IMR-90 (cell line): ENCODE measurements around the gene ARHGEF38. TPM values are rescaled to one million over a fixed set of nuclear protein-coding genes. Genes with fewer than 3 reads are reported as not detected.

Experiments used
- ATAC-seq: fragments of 200-7000 bp; cut with Tn5 transposase; 2 replicates; pipeline ENCODE4 v1.9.1; 2020; ENCODE audit warnings: low read depth, mild to moderate bottlenecking, moderate library complexity
- BruUV-seq: library from RNA; stranded (reverse); fragments of 400-500 nt; replicated peaks from 2 replicates; lab custom pipeline; 2021; lab: Mats Ljungman, UMichigan
- CTCF ChIA-PET: fragments of 300-600 bp; formaldehyde crosslinking; extraction: SDS; loops from one replicate; lab custom pipeline; 2021; ENCODE audit warnings: antibody characterized with exemption; lab: Yijun Ruan, JAX
- POLR2A ChIA-PET: fragments of 300-600 bp; sonication (Branson Sonifier 250); formaldehyde crosslinking; loops from one replicate; lab custom pipeline; 2022; ENCODE audit warnings: antibody characterized with exemption; ENCODE audit not compliant: unreplicated experiment; lab: Charles Lee
- DNase-seq: peaks from one replicate; pipeline ENCODE4 v3.0.0; 2013
- H2AFZ ChIP-seq: replicated peaks from 2 replicates; pipeline ENCODE3; 2013; ENCODE audit warnings: low read length, mild to moderate bottlenecking; ENCODE audit not compliant: poor library complexity
- H2AK5ac ChIP-seq: 2 replicates; pipeline ENCODE4 v1.6.1; 2013; ENCODE audit warnings: low read depth, low read length, inconsistent platforms
- H2AK9ac ChIP-seq: replicated peaks from 2 replicates; pipeline ENCODE3; 2013; ENCODE audit warnings: mild to moderate bottlenecking, low read depth, low read length, moderate library complexity; ENCODE audit not compliant: poor library complexity
- H2BK120ac ChIP-seq: 2 replicates; pipeline ENCODE4 v1.6.1; 2013; ENCODE audit warnings: low read depth, low read length, inconsistent platforms
- H2BK15ac ChIP-seq: 3 replicates; pipeline ENCODE4 v1.6.1; 2013; ENCODE audit warnings: low read depth, low read length, inconsistent platforms
- H2BK20ac ChIP-seq: 2 replicates; pipeline ENCODE4 v1.6.1; 2013; ENCODE audit warnings: low read depth, mild to moderate bottlenecking, inconsistent platforms, low read length, moderate library complexity
- H2BK5ac ChIP-seq: 2 replicates; pipeline ENCODE4 v1.6.1; 2013; ENCODE audit warnings: mild to moderate bottlenecking, low read depth, low read length, inconsistent platforms; ENCODE audit not compliant: poor library complexity, severe bottlenecking
- H3K14ac ChIP-seq: replicated peaks from 2 replicates; pipeline ENCODE4 v1.6.1; 2013; ENCODE audit warnings: low read depth, low read length, inconsistent platforms
- H3K18ac ChIP-seq: 2 replicates; pipeline ENCODE4 v1.6.1; 2013; ENCODE audit warnings: low read depth, low read length, control low read depth
- H3K23ac ChIP-seq: 2 replicates; pipeline ENCODE4 v1.6.1; 2013; ENCODE audit warnings: low read depth, low read length, inconsistent platforms
- H3K27ac ChIP-seq: 2 replicates; pipeline ENCODE4 v1.5.1; 2013; ENCODE audit warnings: mild to moderate bottlenecking, control low read depth, low read length; ENCODE audit not compliant: insufficient read depth
- H3K27me3 ChIP-seq: 2 replicates; pipeline ENCODE4 v1.6.1; 2013; ENCODE audit warnings: low read length; ENCODE audit not compliant: control insufficient read depth, insufficient read depth
- H3K36me3 ChIP-seq: 2 replicates; pipeline ENCODE4 v1.6.1; 2013; ENCODE audit warnings: low read length, mixed read lengths; ENCODE audit not compliant: control insufficient read depth, insufficient read depth
- H3K4ac ChIP-seq: 2 replicates; pipeline ENCODE4 v1.6.1; 2013; ENCODE audit warnings: low read depth, low read length, inconsistent platforms
- H3K4me1 ChIP-seq: 2 replicates; pipeline ENCODE4 v1.6.1; 2013; ENCODE audit warnings: low read length, mixed read lengths; ENCODE audit not compliant: control insufficient read depth, insufficient read depth
- H3K4me2 ChIP-seq: 2 replicates; pipeline ENCODE4 v1.6.1; 2013; ENCODE audit warnings: low read depth, mild to moderate bottlenecking, control low read depth, low read length, moderate library complexity
- H3K4me3 ChIP-seq: 2 replicates; pipeline ENCODE4 v1.5.1; 2013; ENCODE audit warnings: low read depth, mild to moderate bottlenecking, control low read depth, low read length, moderate library complexity; ENCODE audit not compliant: insufficient read depth
- H3K56ac ChIP-seq: 2 replicates; pipeline ENCODE4 v1.6.1; 2013; ENCODE audit warnings: low read length, inconsistent platforms; ENCODE audit not compliant: insufficient read depth; ENCODE audit errors: extremely low read depth
- H3K79me1 ChIP-seq, 2 experiments: 2 replicates each; pipeline ENCODE4 v1.6.1; 2013; ENCODE audit warnings: low read length in 2 of 2, inconsistent platforms in 1 of 2, low read depth in 1 of 2
- H3K9ac ChIP-seq: 2 replicates; pipeline ENCODE4 v1.6.1; 2013; ENCODE audit warnings: low read depth, low read length, control low read depth
- H3K9me1 ChIP-seq: 2 replicates; pipeline ENCODE4 v1.6.1; 2013; ENCODE audit warnings: low read length, inconsistent platforms; ENCODE audit not compliant: insufficient read depth
- H3K9me3 ChIP-seq: 2 replicates; pipeline ENCODE4 v1.6.1; 2013; ENCODE audit warnings: low read length; ENCODE audit not compliant: control insufficient read depth, insufficient read depth
- H4K20me1 ChIP-seq: 2 replicates; pipeline ENCODE4 v1.6.1; 2013; ENCODE audit warnings: low read length, inconsistent platforms; ENCODE audit not compliant: insufficient read depth
- H4K5ac ChIP-seq: 2 replicates; pipeline ENCODE4 v1.6.1; 2013; ENCODE audit warnings: mild to moderate bottlenecking, low read depth, low read length, control low read depth
- H4K8ac ChIP-seq, 2 experiments: 2 replicates each; pipeline ENCODE4 v1.6.1; 2013; ENCODE audit warnings: low read depth in 2 of 2, low read length in 2 of 2, control low read depth in 1 of 2, inconsistent platforms in 1 of 2
- H4K91ac ChIP-seq: 2 replicates; pipeline ENCODE4 v1.6.1; 2013; ENCODE audit warnings: low read depth, low read length, inconsistent platforms; ENCODE audit not compliant: insufficient read depth
- MAFK ChIP-seq: IDR thresholded peaks from 2 replicates; pipeline ENCODE4 v1.6.1; 2012; ENCODE audit warnings: low read depth, low read length, improper control_type of control experiment
- POLR2A ChIP-seq: IDR thresholded peaks from 2 replicates; pipeline ENCODE4 v1.6.1; 2012; ENCODE audit warnings: mild to moderate bottlenecking, low read depth, low read length
- SMC3 ChIP-seq: fragments of 150-350 bp; IDR thresholded peaks from 2 replicates; pipeline ENCODE4 v1.6.1; 2016; ENCODE audit warnings: low read depth, mild to moderate bottlenecking, antibody characterized with exemption, low read length, moderate library complexity
- WGBS, 2 experiments: methylation state at CpG; one replicate each; pipeline versions ENCODE4 v1.1.5 to v1.1.7; 2013; ENCODE audit warnings: missing lambda C conversion rate in 2 of 2; ENCODE audit not compliant: insufficient read length in 1 of 2; ENCODE audit errors: extremely low coverage in 2 of 2; 5-methylcytosine and 5-hydroxymethylcytosine counted together
- dilution Hi-C: fragments of 300-500 bp; cut with HindIII; formaldehyde crosslinking; loops from one replicate; pipeline ENCODE4 v1.14.3; 2018; ENCODE audit warnings: low sequenced_read_pairs; ENCODE audit not compliant: unreplicated experiment
- in situ Hi-C: fragments of 300-500 bp; cut with MboI; formaldehyde crosslinking; loops from 3 replicates; pipeline ENCODE4 v1.14.3; 2019; ENCODE audit warnings: low sequenced_read_pairs, inconsistent platforms, mixed read lengths
- intact Hi-C: fragments of 100-400 bp; cut with micrococcal nuclease; formaldehyde crosslinking; loops from 2 replicates; pipeline ENCODE4 v1.10.0; 2022
- polyA plus RNA-seq, 3 experiments: library from polyadenylated mRNA; depleted of rRNA; stranded (reverse); fragments of >200 nt; gene quantifications; 2 replicates each; pipeline ENCODE4 v1.2.3, GENCODE V29; 2012; ENCODE audit warnings: low replicate concordance in 1 of 3
- total RNA-seq: library from RNA; depleted of rRNA; stranded (reverse); fragments of >200 nt; gene quantifications from 2 replicates; pipeline ENCODE4 v1.2.3, GENCODE V29; 2012

The ARHGEF38 gene
- total and polyA plus RNA-seq, 2 of the 4 experiments (the other 2 are of a cell fraction): not detected

GRCh38 chr4:105556206-105556605, 3.8 kb downstream of the ARHGEF38 start:
- Histone ChIP-seq H3K9me1 (no peaks in the 10 kb centered on the region), H2AFZ (no peak overlapping the region), H3K14ac (no peak overlapping the region), H2BK15ac (no peak overlapping the region), H3K4me1 (no peaks in the 10 kb centered on the region), H3K4me2 (no peak overlapping the region), H3K36me3 (no peaks in the 10 kb centered on the region), H4K5ac (no peak overlapping the region), H3K9me3 (no peaks in the 10 kb centered on the region), H2BK20ac (no peak overlapping the region), H2BK5ac (no peak overlapping the region), H3K79me1 (no peaks in the 10 kb centered on the region), H3K56ac (no peak overlapping the region), H2BK120ac (no peak overlapping the region), H3K4me3 (no peak overlapping the region), H3K27ac (no peak overlapping the region), H3K9ac (no peak overlapping the region), H3K18ac (no peak overlapping the region), H3K27me3 (no peaks in the 10 kb centered on the region), H4K20me1 (no peaks in the 10 kb centered on the region), H2AK9ac (no peak overlapping the region), H3K23ac (no peak overlapping the region), H4K8ac (no peak overlapping the region), H4K91ac (no peak overlapping the region), H3K4ac (no peak overlapping the region), H2AK5ac (no peak overlapping the region)
- TF ChIP-seq SMC3: no peak
- TF ChIP-seq POLR2A: no peak
- TF ChIP-seq MAFK: no peak
- no peak for ATAC-seq
- CTCF ChIA-PET: no interaction called here
- no peak for DNase-seq
- intact Hi-C loops (no loop called here), dilution Hi-C loops (no loop called here), in situ Hi-C loops (no loop called here)
- POLR2A ChIA-PET: no interaction called here
- no TSS peak for BruUV-seq
- WGBS, 2 experiments: 40% methylated on average over 1 of the region's 1 CpG; no CpG with 5 or more reads in 1 of the 2 experiments
